Measurements from ENCODE around the gene CBX2.

Gene CBX2

GRCh38 chr17:79826841-79827578 is 49.1 kb downstream of the CBX2 start:
- no peak for TF ChIP-seq CTCF (IDR thresholded peaks at IDR 0.05; ENCODE audit: low read depth, low read length)
- H3K36me3 ChIP-seq = no peaks in the 10 kb centered on the region
- H3K9me3 ChIP-seq = no peaks in the 10 kb centered on the region
- H3K4me3 ChIP-seq (ENCODE audit: low read depth, low read length) = no peak overlapping the region
- no peak for DNase-seq
- no peaks in the 10 kb centered on the region for H3K27me3 ChIP-seq
- H3K4me1 ChIP-seq = 0 out of 2 replicates have a peak, but pooled peaks cover 3% of the 10 kb centered on the region

GRCh38 chr17:79829004-79829403 is 51.1 kb downstream of the CBX2 start:
- 0 out of 2 replicates have a peak, but pooled peaks cover 3% of the 10 kb centered on the region for H3K4me1 ChIP-seq
- H3K9me3 ChIP-seq = no peaks in the 10 kb centered on the region
- no peaks in the 10 kb centered on the region for H3K27me3 ChIP-seq

GRCh38 chr17:79829457-79829856 is 51.5 kb downstream of the CBX2 start:
- Histone ChIP-seq H3K27me3 (no peaks in the 10 kb centered on the region), H3K4me3 (ENCODE audit: low read depth, low read length) (no peak overlapping the region), H3K36me3 (peaks cover 4% of the 10 kb centered on the region), H3K9me3 (no peaks in the 10 kb centered on the region), H3K4me1 (0 out of 2 replicates have a peak, but pooled peaks cover 3% of the 10 kb centered on the region)
- DNase-seq = no peak
- no peak for TF ChIP-seq CTCF (IDR thresholded peaks at IDR 0.05; ENCODE audit: low read depth, low read length)

More at GRCh38 chr17:79829004-79829403, 51.1 kb downstream of the CBX2 start:
- no peak for TF ChIP-seq CTCF (IDR thresholded peaks at IDR 0.05; ENCODE audit: low read depth, low read length)
- Histone ChIP-seq H3K36me3 (peaks cover 2% of the 10 kb centered on the region; the same call in 1 of the 2 replicates), H3K4me3 (ENCODE audit: low read depth, low read length) (no peak overlapping the region)
- DNase-seq = no peak

GRCh38 chr17:79830303-79830702 is 52.4 kb downstream of the CBX2 start:
- Histone ChIP-seq H3K36me3 (peaks cover 12% of the 10 kb centered on the region), H3K4me1 (0 out of 2 replicates have a peak, but pooled peaks cover 3% of the 10 kb centered on the region), H3K4me3 (ENCODE audit: low read depth, low read length) (no peak overlapping the region), H3K9me3 (no peaks in the 10 kb centered on the region), H3K27me3 (no peaks in the 10 kb centered on the region)
- no peak for DNase-seq
- no peak for TF ChIP-seq CTCF (IDR thresholded peaks at IDR 0.05; ENCODE audit: low read depth, low read length)

- H3K9me3 ChIP-seq = no peaks in the 10 kb centered on the region
- H3K36me3 ChIP-seq = peaks cover 12% of the 10 kb centered on the region
- no peak for TF ChIP-seq CTCF (IDR thresholded peaks at IDR 0.05; ENCODE audit: low read depth, low read length)
- no peak overlapping the region for H3K4me3 ChIP-seq (ENCODE audit: low read depth, low read length)
- no peaks in the 10 kb centered on the region for H3K27me3 ChIP-seq
- H3K4me1 ChIP-seq = 0 out of 2 replicates have a peak, but pooled peaks cover 3% of the 10 kb centered on the region
- no peak for DNase-seq
These were observed 52.9 kb downstream of the CBX2 start for GRCh38 chr17:79830763-79831264.
